ENCODE measurements around the gene B4GAT1.

Gene B4GAT1

DNA sequence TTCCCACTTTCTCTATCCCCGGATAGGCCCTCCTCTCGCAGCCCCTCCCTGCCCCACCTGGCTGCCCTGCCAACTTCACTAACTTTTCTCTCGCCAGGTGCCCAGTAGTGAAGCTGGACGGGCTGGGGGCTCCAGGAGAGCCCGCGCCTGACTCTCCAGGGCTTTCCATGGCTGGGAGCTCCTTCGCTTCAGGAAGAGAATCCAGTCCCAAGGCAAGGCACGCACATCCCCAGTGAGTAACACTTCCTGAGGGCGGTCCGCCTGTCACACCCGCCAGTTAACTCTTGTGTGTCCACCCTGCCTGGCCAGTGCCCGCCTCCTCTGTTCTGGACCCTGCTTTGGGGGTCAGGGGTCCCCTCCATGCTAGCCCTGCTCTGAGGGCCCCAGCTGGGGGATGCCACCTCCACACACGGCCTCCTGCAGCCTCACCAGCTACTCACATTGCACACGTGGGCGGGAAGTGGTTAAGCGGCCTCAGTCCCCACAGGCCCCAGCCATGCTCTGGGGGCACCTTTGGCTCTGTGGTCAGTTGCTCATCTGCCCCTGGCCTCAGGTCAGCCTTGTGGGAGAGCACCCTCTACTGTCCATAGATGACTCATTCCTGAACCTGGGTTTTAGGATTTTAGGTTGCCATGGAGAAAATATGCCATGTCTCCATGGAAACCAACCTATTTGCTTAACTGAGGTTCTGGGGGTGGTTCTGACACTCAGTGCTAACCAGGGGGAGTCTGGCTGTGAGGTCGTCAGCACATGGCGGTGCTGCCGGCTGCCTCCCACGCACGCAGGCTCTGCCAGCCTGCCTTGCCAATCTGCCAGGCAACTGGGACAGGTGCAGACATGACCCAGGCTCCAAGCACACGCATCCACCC, 11.0 kb downstream of the B4GAT1 start, which contains the start of gene RIN1:
TSS of gene RIN1 (minus strand) at position 201 of the 869 bp plus-strand sequence. CDS start at position 169, 32 bp downstream.
- DNase-seq (ENCODE audit: low read depth), result peak; percentile 98

DNA sequence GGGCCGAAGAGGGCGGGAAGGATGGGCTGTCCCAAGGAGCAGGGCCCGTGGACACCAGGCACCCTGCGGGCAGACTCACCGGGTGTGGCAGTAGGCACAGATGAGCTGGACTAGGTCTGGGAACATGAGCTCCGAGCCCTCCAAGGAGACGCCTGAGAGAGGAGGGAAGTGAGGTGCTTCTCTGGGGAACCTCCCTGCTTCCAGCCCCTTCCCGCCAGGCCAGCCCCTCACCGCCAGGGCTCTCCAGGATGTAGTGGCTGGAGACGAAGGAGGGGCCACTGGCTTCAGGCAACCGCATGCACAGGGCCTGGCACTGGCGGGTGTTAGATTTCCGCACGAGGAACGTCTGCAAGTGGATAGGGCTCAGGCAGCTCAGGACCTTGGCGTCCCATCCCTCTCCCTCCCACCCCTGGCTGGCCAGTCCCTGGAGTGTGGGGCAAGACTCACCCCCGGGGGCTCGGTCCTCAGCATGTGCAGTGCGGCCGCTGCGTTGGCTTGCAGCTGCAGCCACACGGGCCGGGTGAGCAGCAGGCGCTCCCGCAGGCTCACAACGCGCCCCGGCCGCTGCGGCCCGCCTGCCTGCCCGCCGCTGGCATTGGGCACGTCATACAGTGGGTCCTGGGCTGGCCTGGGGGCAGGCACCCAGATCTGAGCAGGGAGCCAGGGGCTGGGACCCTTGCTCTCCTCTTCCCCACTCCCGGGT, 11.7 kb downstream of the B4GAT1 start:
- DNase-seq (ENCODE audit: low read depth), result no peak

DNA sequence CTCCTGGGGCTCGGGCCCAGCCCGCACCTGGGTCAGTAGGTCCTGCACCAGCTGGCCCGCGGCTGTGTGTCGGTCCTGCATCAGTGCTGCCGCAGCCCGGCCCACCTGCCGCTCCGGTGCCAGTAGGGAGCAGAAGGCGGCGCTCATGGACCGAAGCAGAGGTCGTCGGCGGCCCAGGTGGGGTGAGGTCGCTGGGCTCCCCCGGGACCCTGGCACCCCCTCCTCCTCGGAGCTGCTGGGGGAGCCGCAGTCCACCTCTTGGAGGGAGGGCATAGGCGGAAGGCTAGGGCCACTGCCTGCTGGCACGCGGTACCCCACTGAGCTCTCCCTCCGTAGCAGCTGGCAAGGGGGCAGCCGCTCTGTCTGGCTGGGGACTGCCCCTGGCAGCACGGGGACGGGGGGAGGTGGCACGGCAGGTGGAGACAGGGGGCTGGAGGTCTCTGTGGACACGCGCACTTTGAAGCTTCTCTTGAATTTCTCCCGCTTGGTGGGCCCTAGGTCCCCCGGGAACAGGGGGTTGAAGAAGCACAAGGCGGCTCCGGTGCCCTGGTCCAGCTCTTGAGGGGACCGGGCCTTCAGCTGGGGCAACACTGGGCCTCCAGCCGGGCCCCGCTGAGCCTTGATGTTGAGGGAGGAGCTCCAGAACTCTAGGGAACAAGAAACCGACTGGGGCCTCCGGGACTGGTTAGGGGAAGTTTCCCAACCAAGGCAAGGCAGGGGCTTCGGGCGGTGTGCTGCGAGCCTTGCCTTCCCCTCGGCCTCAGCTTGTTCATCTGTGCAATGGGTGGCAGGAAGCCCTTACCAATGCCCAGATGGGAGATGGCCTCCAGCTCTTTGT, 12.6 kb downstream of the B4GAT1 start:
- no peak for DNase-seq (ENCODE audit: low read depth)

DNA sequence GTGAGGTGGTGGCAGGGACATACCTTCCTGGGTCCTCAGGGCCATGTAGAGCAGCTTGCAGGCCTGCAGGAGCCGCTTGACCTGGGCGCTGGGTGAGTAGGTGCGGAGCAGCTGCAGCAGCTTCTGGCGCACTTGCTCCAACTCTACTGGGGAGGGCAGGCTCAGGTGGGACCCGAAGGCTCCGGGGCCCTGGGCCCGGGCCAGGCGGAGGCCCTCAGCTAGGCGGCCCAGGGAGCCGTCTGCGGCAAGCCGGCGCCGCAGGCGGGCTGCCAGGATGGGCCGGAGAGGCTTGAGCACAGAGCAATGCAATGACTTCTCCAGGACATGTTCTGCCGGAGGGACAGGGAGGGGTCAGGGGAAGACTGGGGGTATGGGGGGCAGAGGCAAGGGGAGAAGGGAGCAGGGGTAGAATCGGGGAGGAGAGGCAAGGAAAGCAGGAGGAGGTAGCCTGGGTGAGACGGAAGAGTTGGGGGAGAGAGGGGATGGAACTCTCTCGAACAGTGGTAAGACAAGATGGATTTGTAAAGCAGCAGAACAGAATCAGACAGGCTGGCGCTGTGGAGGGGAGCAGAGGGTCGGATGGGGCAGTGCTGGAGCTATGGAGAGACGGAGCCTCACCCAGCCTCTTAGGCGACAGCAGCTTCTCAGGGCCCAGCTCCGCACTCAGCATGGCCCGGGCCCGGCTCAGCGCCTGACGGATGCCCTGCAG, 13.4 kb downstream of the B4GAT1 start:
- DNase-seq (ENCODE audit: low read depth), result no peak

DNA sequence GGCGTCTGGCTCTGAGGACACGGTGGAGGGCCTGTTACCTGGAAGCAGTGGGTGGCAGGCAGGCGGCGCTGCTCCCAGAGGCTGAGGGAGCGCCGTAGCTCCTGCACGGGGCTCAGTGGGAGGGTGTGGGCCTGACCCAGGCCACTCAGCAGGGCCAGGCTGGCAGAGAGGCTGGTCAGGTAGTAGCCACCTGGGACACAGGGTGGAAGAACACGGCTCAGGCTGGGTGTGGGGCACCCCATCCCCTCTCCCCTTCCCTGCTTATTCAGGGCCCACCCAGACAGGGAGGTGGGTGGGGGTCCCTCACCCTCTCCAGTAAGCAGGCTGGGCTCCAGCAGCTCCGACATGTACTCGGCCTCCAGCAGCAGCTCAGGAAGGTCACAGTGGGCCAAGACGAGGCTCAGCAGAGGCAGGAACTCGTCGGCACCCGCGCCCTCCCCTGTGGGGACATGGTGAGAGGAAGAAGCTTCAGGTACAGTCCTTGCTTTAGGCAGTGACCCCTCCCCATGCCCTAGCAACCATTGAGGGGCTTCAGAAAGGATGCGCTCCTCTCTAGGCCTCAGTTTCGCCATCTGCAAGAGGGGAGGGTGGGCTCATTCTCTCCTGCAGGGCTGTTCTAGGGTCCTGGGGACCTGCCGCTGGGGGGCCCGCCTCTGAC, 14.1 kb downstream of the B4GAT1 start:
- DNase-seq (ENCODE audit: low read depth), result no peak

- DNase-seq (ENCODE audit: low read depth), result no peak
Observed at GRCh38 chr11:66332371-66333219, 14.8 kb downstream of the B4GAT1 start.

GRCh38 chr11:66331542-66332370, 15.7 kb downstream of the B4GAT1 start:
- no peak for DNase-seq (ENCODE audit: low read depth)

GRCh38 chr11:66330931-66331330, 16.5 kb downstream of the B4GAT1 start:
- DNase-seq (ENCODE audit: low read depth), result no peak

GRCh38 chr11:66329165-66329673, 18.2 kb downstream of the B4GAT1 start:
- no peak for DNase-seq (ENCODE audit: low read depth)

DNA sequence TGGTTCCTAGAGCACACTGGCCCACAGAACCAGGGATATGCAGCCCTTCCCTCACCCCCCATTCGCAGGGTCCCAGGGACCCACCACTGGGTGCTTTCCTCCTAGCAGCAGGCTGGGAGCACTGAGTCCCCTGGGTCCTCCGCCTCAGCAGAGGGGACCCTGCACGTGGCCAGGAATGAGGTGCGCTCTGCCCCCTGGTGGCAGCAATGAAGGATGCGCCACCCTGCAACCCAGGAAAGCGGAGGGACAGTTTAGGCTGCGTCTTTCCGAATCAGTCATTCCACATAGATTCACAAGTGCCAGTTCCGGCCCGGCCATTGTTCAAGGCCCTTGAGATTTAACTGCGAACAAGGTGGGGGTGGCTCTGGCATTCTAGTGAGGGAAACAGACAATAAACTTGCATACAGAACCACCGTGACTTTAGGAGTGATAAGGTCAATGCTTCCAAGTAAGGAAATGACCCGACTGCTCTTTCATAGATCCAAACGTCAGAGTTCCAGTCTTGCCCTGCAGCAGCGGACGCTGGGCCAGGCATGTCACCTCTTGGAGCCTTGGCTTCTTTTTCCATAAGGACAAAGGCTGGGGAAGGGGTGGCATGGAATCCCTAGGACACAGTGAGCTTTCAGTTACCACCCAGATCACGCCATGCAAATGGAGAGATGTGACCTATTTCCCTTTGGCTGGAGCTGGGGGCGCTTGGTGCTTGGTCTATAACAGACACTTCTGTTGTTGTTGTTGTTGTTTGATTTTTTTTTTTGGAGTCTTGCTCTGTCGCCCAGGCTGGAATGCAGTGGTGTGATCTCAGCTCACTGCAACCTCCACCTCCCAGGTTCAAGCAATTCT, 18.9 kb downstream of the B4GAT1 start:
- DNase-seq (ENCODE audit: low read depth), result no peak

DNA sequence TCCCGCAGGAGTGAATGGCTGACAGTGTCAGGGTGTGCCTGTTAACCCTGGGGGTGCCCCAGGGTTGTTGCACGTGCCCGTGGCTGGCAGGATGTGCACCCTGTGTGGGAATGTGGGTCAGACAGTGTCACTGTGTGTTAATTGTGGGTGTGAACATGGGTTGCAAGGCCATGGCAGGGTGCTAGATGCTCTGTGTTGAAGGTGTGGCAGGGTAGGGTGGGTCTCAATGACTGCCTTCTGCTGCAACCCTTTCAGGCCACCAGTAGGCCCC, 19.5 kb downstream of the B4GAT1 start:
- DNase-seq (ENCODE audit: low read depth), result no peak

GRCh38 chr11:66327171-66328030, 20.0 kb downstream of the B4GAT1 start:
- no peak for DNase-seq (ENCODE audit: low read depth)

DNA sequence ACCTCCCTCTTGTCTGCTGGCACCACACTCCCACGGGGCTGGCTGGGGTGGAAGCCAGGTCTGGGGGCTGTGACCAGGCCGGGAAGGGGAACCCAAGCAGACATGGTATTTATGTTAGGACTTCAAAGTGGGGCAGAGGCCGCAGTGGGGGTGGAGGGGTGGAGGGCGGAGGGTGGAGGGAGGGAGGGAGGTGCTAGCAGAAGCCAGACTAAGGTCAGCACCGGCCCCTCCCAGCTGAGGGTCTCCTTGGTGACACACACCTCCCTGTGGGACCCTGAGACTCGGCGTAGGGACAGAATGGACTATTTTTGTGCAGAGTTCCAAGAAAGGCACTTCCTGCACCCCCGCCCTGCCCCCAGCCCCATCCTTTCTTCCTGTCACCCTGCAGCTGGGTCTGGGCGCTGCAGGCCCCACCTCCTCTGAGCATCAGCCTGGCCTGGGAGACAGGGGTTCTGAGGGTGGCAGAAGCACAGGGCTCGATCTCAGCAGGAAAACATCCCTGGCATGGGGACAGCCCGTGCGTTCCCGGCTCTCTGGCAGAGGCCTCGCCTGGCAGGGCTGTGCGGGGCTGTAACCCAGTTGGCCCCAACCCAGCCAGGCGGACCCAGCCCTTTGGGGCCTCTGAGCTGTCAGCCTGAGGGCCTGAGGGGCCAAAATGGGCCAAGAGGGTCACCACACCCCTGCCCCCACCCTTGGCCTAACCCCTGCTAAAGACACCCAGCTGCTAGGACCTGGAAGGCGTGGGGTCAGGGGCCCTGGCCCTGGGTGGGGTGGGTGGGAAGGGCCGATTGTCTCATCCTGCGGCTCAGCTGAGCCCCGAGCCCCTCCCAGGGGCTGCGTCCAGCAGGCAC, 20.9 kb downstream of the B4GAT1 start:
- no peak for DNase-seq (ENCODE audit: low read depth)

- no peak for DNase-seq (ENCODE audit: low read depth)
Observed at GRCh38 chr11:66325263-66325671, 22.2 kb downstream of the B4GAT1 start.

DNA sequence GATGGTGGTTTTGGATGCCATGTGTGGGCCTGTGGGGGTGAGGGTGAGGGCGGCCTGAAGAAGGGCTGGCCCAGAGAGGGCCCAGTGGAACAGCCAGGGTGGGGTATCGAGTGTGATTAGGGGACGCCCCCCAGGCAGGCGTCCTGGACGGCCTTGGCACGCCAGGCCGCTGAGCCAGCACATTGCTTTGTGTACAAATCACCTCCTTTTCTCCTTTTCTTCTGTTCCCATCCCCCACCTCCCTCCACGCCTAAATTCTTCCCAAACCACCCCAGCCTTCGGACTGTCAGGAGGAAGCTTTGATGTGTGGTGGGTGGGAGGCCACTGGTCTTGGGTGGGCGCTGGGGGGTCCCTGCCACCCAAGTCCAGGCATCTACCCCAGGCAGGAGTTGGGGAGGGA, 22.8 kb downstream of the B4GAT1 start:
- DNase-seq (ENCODE audit: low read depth), result no peak

DNA sequence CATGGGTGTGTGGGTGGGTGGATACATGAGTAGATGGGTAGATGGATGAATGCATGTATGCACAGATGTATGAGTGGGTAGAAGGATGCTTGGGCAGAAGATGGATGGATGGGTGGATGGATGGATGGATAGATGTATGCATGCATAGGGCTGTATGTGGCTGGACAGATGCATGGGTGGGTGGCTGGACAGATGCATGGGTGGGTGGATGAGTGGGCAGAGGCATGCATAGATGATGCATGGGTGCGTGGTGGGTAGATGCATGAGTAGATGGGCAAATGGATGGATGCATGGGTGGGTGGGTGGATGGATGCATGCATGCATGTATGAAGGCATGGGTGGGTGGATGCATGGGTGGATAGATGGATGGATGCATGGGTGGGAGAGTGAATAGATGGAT, 23.7 kb downstream of the B4GAT1 start:
- no peak for DNase-seq (ENCODE audit: low read depth)

Measured in HS-27A (cell line).